Endometrium (tissue), 2 donors: ENCODE results near the gene CRYBG2.

Source experiments
- FAIRE-seq: peaks from 2 replicates; lab custom pipeline; 2012; peaks lifted over from hg19 to GRCh38; lab: Jason Lieb, UNC
- donor health status: control.
- donor health status: control.

The CRYBG2 gene

GRCh38 chr1:26368486-26368885, 14.6 kb upstream of the CRYBG2 start:
- no peak for FAIRE-seq

GRCh38 chr1:26368006-26368405, 14.1 kb upstream of the CRYBG2 start:
- no peak for FAIRE-seq

- no peak for FAIRE-seq
These were observed 13.5 kb upstream of the CRYBG2 start for GRCh38 chr1:26367441-26367840.

GRCh38 chr1:26364956-26365355, 11.0 kb upstream of the CRYBG2 start:
- no peak for FAIRE-seq

- FAIRE-seq, result no peak
These were observed 9.9 kb upstream of the CRYBG2 start for GRCh38 chr1:26363549-26364448.

GRCh38 chr1:26362331-26362730, 8.4 kb upstream of the CRYBG2 start:
- no peak for FAIRE-seq

GRCh38 chr1:26361605-26362122, 7.7 kb upstream of the CRYBG2 start:
- no peak for FAIRE-seq

- no peak for FAIRE-seq
These were observed 7.1 kb upstream of the CRYBG2 start for GRCh38 chr1:26360807-26361604.

- no peak for FAIRE-seq
These were observed 6.3 kb upstream of the CRYBG2 start for GRCh38 chr1:26359981-26360806.

- no peak for FAIRE-seq
These were observed 4.8 kb upstream of the CRYBG2 start for GRCh38 chr1:26358411-26359384.

GRCh38 chr1:26357121-26357602, 3.2 kb upstream of the CRYBG2 start:
- no peak for FAIRE-seq

- no peak for FAIRE-seq
These were observed 2.2 kb upstream of the CRYBG2 start for GRCh38 chr1:26356106-26356505.

- FAIRE-seq, result no peak
These were observed 1.0 kb upstream of the CRYBG2 start for GRCh38 chr1:26354972-26355371.

- no peak for FAIRE-seq
These were observed 595 bp downstream of the CRYBG2 start for GRCh38 chr1:26353210-26353859.

- no peak for FAIRE-seq
These were observed 1.6 kb downstream of the CRYBG2 start for GRCh38 chr1:26352338-26352679.

- FAIRE-seq, result no peak
These were observed 2.2 kb downstream of the CRYBG2 start for GRCh38 chr1:26351590-26352337.

GRCh38 chr1:26350701-26351589, 3.0 kb downstream of the CRYBG2 start:
- FAIRE-seq, result no peak

GRCh38 chr1:26350343-26350700, 3.6 kb downstream of the CRYBG2 start:
- FAIRE-seq, result no peak

GRCh38 chr1:26349877-26350244, 4.1 kb downstream of the CRYBG2 start:
- no peak for FAIRE-seq
